T-cell (primary cell): ENCODE data around the gene MAGI3. TPM values are rescaled to one million over a fixed set of nuclear protein-coding genes. Genes with fewer than 3 reads are reported as not detected.
"Not testable (repeated sequence)": the region's sequence is repeated elsewhere in the genome, so short reads cannot be mapped to it uniquely, and the experiment has no call there.

Experiments used
- ATAC-seq, 4 experiments: fragments of 200-7000 bp in 3 of 4; fragments of 150-1000 bp in 1 of 4; cut with Tn5 transposase; replicated peaks in 1 of 4; 1 replicate in 3 of 4; 2 replicates in 1 of 4; pipeline ENCODE4 v1.10.0; 2021; ENCODE audit warnings: moderate library complexity in 3 of 4, mild to moderate bottlenecking in 2 of 4, moderate number of reproducible peaks in 1 of 4
- CTCF ChIA-PET, 2 donors: fragments of 300-600 bp; sonication (Branson Sonifier 250); formaldehyde crosslinking; loops; one replicate each; lab custom pipeline; 2022; ENCODE audit warnings: antibody characterized with exemption in 2 of 2; lab: Charles Lee
- POLR2A ChIA-PET, 2 donors: fragments of 300-600 bp; sonication (Branson Sonifier 250); formaldehyde crosslinking; loops; one replicate each; lab custom pipeline; 2022; ENCODE audit warnings: antibody characterized with exemption in 2 of 2; lab: Charles Lee
- DNase-seq, 35 experiments: peaks; one replicate each; pipeline versions ENCODE4 v3.0.0 to v3.0.0-alpha.2; 2013 to 2023
- H3K27ac ChIP-seq: one replicate; pipeline ENCODE4 v1.5.1; 2013; ENCODE audit warnings: low read length
- H3K27me3 ChIP-seq, 2 experiments: replicated peaks in 1 of 2; 1 replicate in 1 of 2; 2 replicates in 1 of 2; pipeline versions ENCODE4 v1.6.1 to v1.7.0; 2013; ENCODE audit warnings: low read length in 1 of 2, mixed read lengths in 1 of 2; ENCODE audit not compliant: control insufficient read depth in 2 of 2, insufficient read depth in 2 of 2; ENCODE audit errors: extremely low read depth in 1 of 2
- H3K36me3 ChIP-seq, 2 donors: 1 replicate in 1 of 2; 2 replicates in 1 of 2; pipeline versions ENCODE4 v1.6.1 to v1.7.0; 2013; ENCODE audit warnings: low read length in 1 of 2; ENCODE audit not compliant: control insufficient read depth in 2 of 2, insufficient read depth in 1 of 2; ENCODE audit errors: extremely low read depth in 1 of 2
- H3K4me1 ChIP-seq, 2 experiments: 1 replicate in 1 of 2; 2 replicates in 1 of 2; pipeline versions ENCODE4 v1.6.1 to v1.7.0; 2013; ENCODE audit warnings: low read length in 2 of 2, mixed read lengths in 1 of 2; ENCODE audit not compliant: insufficient read depth in 2 of 2, control insufficient read depth in 1 of 2; ENCODE audit errors: extremely low read depth in 1 of 2
- H3K4me3 ChIP-seq, 2 donors: 1 replicate in 1 of 2; 2 replicates in 1 of 2; pipeline versions ENCODE4 v1.5.1 to v1.7.0; 2013; ENCODE audit warnings: mild to moderate bottlenecking in 2 of 2, low read length in 1 of 2, moderate library complexity in 1 of 2; ENCODE audit not compliant: control insufficient read depth in 1 of 2; ENCODE audit errors: extremely low read depth in 1 of 2
- H3K9me3 ChIP-seq: 2 replicates; pipeline ENCODE4 v1.7.0; 2013
- H3K27ac Mint-ChIP-seq, 2 donors: one replicate each; pipeline ENCODE4 v1.8.0; 2020 to 2021; ENCODE audit warnings: mild to moderate bottlenecking in 2 of 2, mixed read lengths in 2 of 2
- H3K27me3 Mint-ChIP-seq, 2 donors: one replicate each; pipeline ENCODE4 v1.8.0; 2021 to 2022; ENCODE audit warnings: mixed read lengths in 2 of 2
- H3K36me3 Mint-ChIP-seq: one replicate; pipeline ENCODE4 v1.8.0; 2021; ENCODE audit warnings: mixed read lengths
- H3K4me1 Mint-ChIP-seq, 3 donors: one replicate each; pipeline ENCODE4 v1.8.0; 2020 to 2022; ENCODE audit warnings: mixed read lengths in 3 of 3, mild to moderate bottlenecking in 1 of 3
- H3K4me3 Mint-ChIP-seq, 3 donors: one replicate each; pipeline ENCODE4 v1.8.0; 2020 to 2022; ENCODE audit warnings: mild to moderate bottlenecking in 3 of 3, mixed read lengths in 3 of 3, moderate library complexity in 3 of 3
- H3K9me3 Mint-ChIP-seq, 3 donors: one replicate each; pipeline ENCODE4 v1.8.0; 2020 to 2022; ENCODE audit warnings: mixed read lengths in 3 of 3
- WGBS: methylation state at CpG from one replicate; pipeline ENCODE4 v1.1.5; 2013; ENCODE audit warnings: missing lambda C conversion rate; ENCODE audit not compliant: insufficient coverage; 5-methylcytosine and 5-hydroxymethylcytosine counted together
- total RNA-seq, 35 experiments: library from RNA in 6 of 35; stranded (reverse) in 6 of 35; fragments of 120-200 nt in 1 of 35; gene quantifications; one replicate each; pipeline versions ENCODE4 v1.2.1 to v1.2.4 and lab custom pipeline; 2013 to 2026

The MAGI3 gene
- total RNA-seq, 5 donors from 2014 or later (not counting 1 experiment from before 2014, with no cell fraction given) = 4.5 to 8.1 (median 5.6) TPM

GRCh38 chr1:113557187-113557586 is 166.9 kb downstream of the MAGI3 start:
- CTCF ChIA-PET = no interaction called here

GRCh38 chr1:113565621-113566020 is 175.3 kb downstream of the MAGI3 start:
- Mint-ChIP-seq H3K4me1 (no peaks in the 10 kb centered on the region), H3K27ac (no peak overlapping the region), H3K9me3 (peaks cover 16 to 50% (median 46%) of the 10 kb centered on the region in 3 donors), H3K36me3 (peaks cover 12% of the 10 kb centered on the region), H3K4me3 (no peak overlapping the region), H3K27me3 (no peaks in the 10 kb centered on the region)
- Histone ChIP-seq H3K27ac (no peak overlapping the region), H3K4me3 (no peak overlapping the region), H3K4me1 (no peaks in the 10 kb centered on the region), H3K36me3 (no peaks in the 10 kb centered on the region), H3K27me3 (no peaks in the 10 kb centered on the region), H3K9me3 (no peaks in the 10 kb centered on the region)
- ChIA-PET POLR2A (no interaction called here), CTCF (no interaction called here)
- no peak for ATAC-seq
- DNase-seq = no peak

More at GRCh38 chr1:113557187-113557586, 166.9 kb downstream of the MAGI3 start:
- peaks cover 0 to 8% of the 10 kb centered on the region in 2 experiments for H3K27me3 ChIP-seq
- H3K36me3 ChIP-seq = no peaks in the 10 kb centered on the region
- DNase-seq (no peak), ATAC-seq (no peak)
- no peak overlapping the region for H3K27ac ChIP-seq
- H3K4me1 Mint-ChIP-seq = no peaks in the 10 kb centered on the region
- H3K4me3 Mint-ChIP-seq = no peak overlapping the region
- 100% methylated on average over 1 of the region's 2 CpGs for WGBS
- no peak overlapping the region for H3K27ac Mint-ChIP-seq
- POLR2A ChIA-PET = no interaction called here
- H3K27me3 Mint-ChIP-seq = no peaks in the 10 kb centered on the region
- H3K36me3 Mint-ChIP-seq = peaks cover 25% of the 10 kb centered on the region
- H3K4me3 ChIP-seq = no peak overlapping the region
- H3K4me1 ChIP-seq = no peaks in the 10 kb centered on the region
- no peaks in the 10 kb centered on the region for H3K9me3 ChIP-seq
- peaks cover 27 to 38% (median 31%) of the 10 kb centered on the region in 3 donors for H3K9me3 Mint-ChIP-seq

GRCh38 chr1:113567427-113567826 is 177.1 kb downstream of the MAGI3 start:
- Histone ChIP-seq H3K9me3 (no peaks in the 10 kb centered on the region), H3K27ac (no peak overlapping the region), H3K4me1 (no peaks in the 10 kb centered on the region), H3K36me3 (no peaks in the 10 kb centered on the region), H3K4me3 (no peak overlapping the region), H3K27me3 (no peaks in the 10 kb centered on the region)
- ChIA-PET CTCF (no interaction called here), POLR2A (no interaction called here)
- Mint-ChIP-seq H3K4me1 (no peaks in the 10 kb centered on the region), H3K9me3 (peaks cover 11 to 62% (median 48%) of the 10 kb centered on the region in 3 donors), H3K27ac (no peak overlapping the region), H3K36me3 (peaks cover 21% of the 10 kb centered on the region), H3K27me3 (no peaks in the 10 kb centered on the region), H3K4me3 (no peak overlapping the region)
- DNase-seq (no peak), ATAC-seq (no peak)

- H3K27me3 ChIP-seq, POLR2A ChIA-PET: not testable (repeated sequence)
Measured at GRCh38 chr1:113575744-113576260, 185.5 kb downstream of the MAGI3 start.

GRCh38 chr1:113576271-113576670 is 186.0 kb downstream of the MAGI3 start:
- Mint-ChIP-seq H3K36me3 (peaks cover 33% of the 10 kb centered on the region), H3K27me3 (no peaks in the 10 kb centered on the region), H3K4me1 (no peaks in the 10 kb centered on the region), H3K4me3 (no peak overlapping the region), H3K27ac (no peak overlapping the region), H3K9me3 (peaks cover 10 to 19% (median 11%) of the 10 kb centered on the region in 3 donors)
- ChIA-PET POLR2A (no interaction called here), CTCF (no interaction called here)
- no peaks in the 10 kb centered on the region for H3K4me1 ChIP-seq
- no peak overlapping the region for H3K27ac ChIP-seq
- no peaks in the 10 kb centered on the region for H3K36me3 ChIP-seq
- no peaks in the 10 kb centered on the region for H3K9me3 ChIP-seq
- DNase-seq (no peak), ATAC-seq (no peak)
- H3K27me3 ChIP-seq = no peaks in the 10 kb centered on the region
- WGBS = 71% methylated on average over 1 of the region's 6 CpGs
- H3K4me3 ChIP-seq = no peak overlapping the region

More at GRCh38 chr1:113575744-113576260, 185.5 kb downstream of the MAGI3 start:
- ATAC-seq, H3K27me3 Mint-ChIP-seq, H3K4me3 ChIP-seq, H3K36me3 ChIP-seq, DNase-seq, H3K9me3 ChIP-seq, H3K4me3 Mint-ChIP-seq, H3K27ac Mint-ChIP-seq, H3K4me1 ChIP-seq, H3K27ac ChIP-seq, CTCF ChIA-PET, H3K4me1 Mint-ChIP-seq: not testable (repeated sequence)
- H3K9me3 Mint-ChIP-seq = peaks cover 10 to 23% (median 11%) of the 10 kb centered on the region in 3 donors
- WGBS = 90% methylated on average over 4 of the region's 6 CpGs
- peaks cover 29% of the 10 kb centered on the region for H3K36me3 Mint-ChIP-seq

GRCh38 chr1:113579256-113580018 is 189.1 kb downstream of the MAGI3 start:
- Mint-ChIP-seq H3K27me3 (no peaks in the 10 kb centered on the region), H3K36me3 (peaks cover 17% of the 10 kb centered on the region), H3K4me1 (no peaks in the 10 kb centered on the region), H3K4me3 (no peak overlapping the region), H3K9me3 (peaks cover 0 to 5% (median 0%) of the 10 kb centered on the region in 3 donors), H3K27ac (no peak overlapping the region)
- DNase-seq (no peak), ATAC-seq (no peak)
- Histone ChIP-seq H3K36me3 (no peaks in the 10 kb centered on the region), H3K27ac (no peak overlapping the region), H3K9me3 (no peaks in the 10 kb centered on the region), H3K4me1 (no peaks in the 10 kb centered on the region), H3K4me3 (no peak overlapping the region), H3K27me3 (no peaks in the 10 kb centered on the region)
- WGBS = 100% methylated on average over 1 of the region's 2 CpGs
- POLR2A ChIA-PET = no interaction called here
- CTCF ChIA-PET = interaction anchor here in 1 of 2 donors (0.6 kb wide), 1 partner anchor 1231 kb away, joined by 3 read pairs; no protein-coding TSS in a partner anchor
